NCI-H510A treated with DMSO at 0.1 percent for 48 hours (cell line): Measurements from ENCODE around the gene MINDY4.

Source experiments
- DNase-seq: peaks from one replicate; lab custom pipeline; 2025; lab: John Stamatoyannopoulos, UW

Gene MINDY4

GRCh38 chr7:30853576-30853975 lies 82.4 kb downstream of the MINDY4 start:
- DNase-seq: no peak

GRCh38 chr7:30855936-30856335 lies 84.7 kb downstream of the MINDY4 start:
- no peak for DNase-seq

GRCh38 chr7:30858576-30858975 lies 87.4 kb downstream of the MINDY4 start:
- no peak for DNase-seq

GRCh38 chr7:30859202-30859939 lies 88.2 kb downstream of the MINDY4 start:
- DNase-seq: no peak

- DNase-seq: no peak
Observed at GRCh38 chr7:30859940-30860496, 88.8 kb downstream of the MINDY4 start.

- DNase-seq: no peak
Observed at GRCh38 chr7:30861612-30862011, 90.4 kb downstream of the MINDY4 start.

- DNase-seq: no peak
Observed at GRCh38 chr7:30862995-30863705, 91.9 kb downstream of the MINDY4 start.

GRCh38 chr7:30863706-30864035 lies 92.5 kb downstream of the MINDY4 start:
- no peak for DNase-seq

- DNase-seq: no peak
Observed at GRCh38 chr7:30864101-30864500, 92.9 kb downstream of the MINDY4 start.

GRCh38 chr7:30865076-30865475 lies 93.9 kb downstream of the MINDY4 start:
- no peak for DNase-seq

- no peak for DNase-seq
Observed at GRCh38 chr7:30865821-30866220, 94.6 kb downstream of the MINDY4 start.

- DNase-seq: no peak
Observed at GRCh38 chr7:30866939-30867338, 95.7 kb downstream of the MINDY4 start.

GRCh38 chr7:30867483-30867882 lies 96.3 kb downstream of the MINDY4 start:
- no peak for DNase-seq

- DNase-seq: no peak
Observed at GRCh38 chr7:30869794-30870611, 98.8 kb downstream of the MINDY4 start.

- no peak for DNase-seq
Observed at GRCh38 chr7:30870821-30871518, 99.8 kb downstream of the MINDY4 start.

- no peak for DNase-seq
Observed at GRCh38 chr7:30871655-30872054, 100.4 kb downstream of the MINDY4 start.

GRCh38 chr7:30873207-30873606 lies 102.0 kb downstream of the MINDY4 start:
- DNase-seq: no peak

- no peak for DNase-seq
Observed at GRCh38 chr7:30873656-30874055, 102.4 kb downstream of the MINDY4 start.

GRCh38 chr7:30874656-30875302 lies 103.6 kb downstream of the MINDY4 start:
- no peak for DNase-seq

- no peak for DNase-seq
Observed at GRCh38 chr7:30877015-30877769, 106.0 kb downstream of the MINDY4 start.

- DNase-seq: no peak
Observed at GRCh38 chr7:30877993-30878392, 106.8 kb downstream of the MINDY4 start.
